Type B pancreatic cell (in vitro differentiated cells): ENCODE results near the gene LRRN2. TPM values are rescaled to one million over a fixed set of nuclear protein-coding genes. Genes with fewer than 3 reads are reported as not detected.

Source experiments
- DNase-seq: peaks from one replicate; pipeline ENCODE4 v3.0.0; 2021; ENCODE audit warnings: mixed read lengths; ENCODE audit not compliant: unreplicated experiment; ENCODE audit errors: extremely low spot score
- H3K27ac Mint-ChIP-seq: 2 replicates; pipeline ENCODE4 v1.8.0; 2021; ENCODE audit warnings: mild to moderate bottlenecking, mixed read lengths
- H3K27me3 Mint-ChIP-seq: 2 replicates; pipeline ENCODE4 v1.8.0; 2021; ENCODE audit warnings: mixed read lengths
- H3K36me3 Mint-ChIP-seq: 2 replicates; pipeline ENCODE4 v1.8.0; 2021; ENCODE audit warnings: mixed read lengths
- H3K4me1 Mint-ChIP-seq: one replicate; pipeline ENCODE4 v1.8.0; 2021; ENCODE audit warnings: mixed read lengths; ENCODE audit not compliant: unreplicated experiment
- H3K4me3 Mint-ChIP-seq: 2 replicates; pipeline ENCODE4 v1.8.0; 2021; ENCODE audit warnings: mild to moderate bottlenecking, mixed read lengths
- H3K9me3 Mint-ChIP-seq: 2 replicates; pipeline ENCODE4 v1.8.0; 2021; ENCODE audit warnings: mixed read lengths
- total RNA-seq: library from RNA; stranded (reverse); gene quantifications from 2 replicates; pipeline ENCODE4 v1.2.1, GENCODE V29; 2021; ENCODE audit warnings: low replicate concordance
- TF ChIP-seq, protein P1 (sequence below): fragments of 200-600 bp; sonication (generic); conservative IDR thresholded peaks from 2 replicates; pipeline ENCODE4 v1.5.0; 2021; ENCODE audit warnings: antibody characterized with exemption, mild to moderate bottlenecking

LRRN2 gene
- total RNA-seq, 1 donor from 2014 or later, result 19.0 TPM

DNA sequence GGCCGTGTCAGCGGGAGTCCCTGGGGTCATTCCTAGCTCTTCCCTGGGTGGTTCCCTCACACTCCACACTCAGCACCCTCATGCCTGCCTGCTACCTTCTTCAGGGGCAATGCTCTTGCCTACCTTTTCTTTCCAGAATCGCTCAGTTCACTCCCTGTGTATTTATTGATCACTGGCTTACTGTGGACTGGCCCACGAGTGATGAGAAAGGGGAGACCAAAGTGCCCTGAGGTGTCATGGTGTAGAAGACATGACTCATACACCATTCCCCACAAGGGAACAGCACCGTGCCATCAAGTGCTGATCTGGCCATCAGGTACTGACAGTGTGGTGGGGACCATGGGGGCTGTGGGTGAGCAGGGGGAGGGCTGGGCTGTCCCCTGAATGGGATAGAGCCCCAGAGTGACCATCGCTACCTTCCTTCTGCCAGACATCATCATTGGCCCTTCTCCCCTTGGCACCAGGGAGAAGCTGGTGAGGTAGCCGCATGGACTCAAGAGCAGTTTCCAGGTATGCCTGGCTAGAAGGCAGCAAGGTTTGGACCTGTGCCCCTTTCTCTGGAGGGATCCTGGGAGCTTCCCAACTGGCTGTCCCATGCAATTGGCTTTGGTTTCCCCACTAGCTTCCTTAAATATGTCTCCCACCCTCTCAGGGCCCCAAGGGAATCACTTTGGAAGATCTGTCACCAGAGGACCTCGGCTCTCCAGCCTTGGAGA lies 17.2 kb upstream of the LRRN2 start:
- Mint-ChIP-seq H3K27ac (no peak overlapping the region), H3K36me3 (no peaks in the 10 kb centered on the region), H3K27me3 (peaks cover 17% of the 10 kb centered on the region)

DNA sequence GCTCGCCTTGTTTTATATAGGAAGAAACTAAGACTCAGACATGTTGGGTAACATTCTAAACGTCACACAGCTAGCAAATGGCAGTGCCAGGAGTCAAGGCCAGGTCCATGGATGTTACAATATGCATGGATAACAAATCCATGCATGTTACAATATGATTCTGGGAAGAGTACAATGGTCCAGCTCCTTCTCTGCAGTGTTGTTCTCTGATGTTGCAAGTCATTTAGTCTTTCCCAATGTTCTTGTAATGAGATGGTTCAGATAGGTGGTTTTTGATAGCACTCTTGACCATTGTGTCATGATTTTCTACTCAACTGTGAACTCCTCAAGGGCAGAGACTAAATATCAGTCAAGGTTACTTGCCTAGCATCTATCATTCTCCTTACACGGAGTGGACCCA lies 15.7 kb upstream of the LRRN2 start:
- Mint-ChIP-seq H3K4me1 (peaks cover 3% of the 10 kb centered on the region), H3K27ac (no peak overlapping the region), H3K27me3 (peaks cover 22% of the 10 kb centered on the region), H3K4me3 (no peak overlapping the region), H3K9me3 (no peaks in the 10 kb centered on the region), H3K36me3 (no peaks in the 10 kb centered on the region)
- no peak for DNase-seq
- TF ChIP-seq, protein P1, sequence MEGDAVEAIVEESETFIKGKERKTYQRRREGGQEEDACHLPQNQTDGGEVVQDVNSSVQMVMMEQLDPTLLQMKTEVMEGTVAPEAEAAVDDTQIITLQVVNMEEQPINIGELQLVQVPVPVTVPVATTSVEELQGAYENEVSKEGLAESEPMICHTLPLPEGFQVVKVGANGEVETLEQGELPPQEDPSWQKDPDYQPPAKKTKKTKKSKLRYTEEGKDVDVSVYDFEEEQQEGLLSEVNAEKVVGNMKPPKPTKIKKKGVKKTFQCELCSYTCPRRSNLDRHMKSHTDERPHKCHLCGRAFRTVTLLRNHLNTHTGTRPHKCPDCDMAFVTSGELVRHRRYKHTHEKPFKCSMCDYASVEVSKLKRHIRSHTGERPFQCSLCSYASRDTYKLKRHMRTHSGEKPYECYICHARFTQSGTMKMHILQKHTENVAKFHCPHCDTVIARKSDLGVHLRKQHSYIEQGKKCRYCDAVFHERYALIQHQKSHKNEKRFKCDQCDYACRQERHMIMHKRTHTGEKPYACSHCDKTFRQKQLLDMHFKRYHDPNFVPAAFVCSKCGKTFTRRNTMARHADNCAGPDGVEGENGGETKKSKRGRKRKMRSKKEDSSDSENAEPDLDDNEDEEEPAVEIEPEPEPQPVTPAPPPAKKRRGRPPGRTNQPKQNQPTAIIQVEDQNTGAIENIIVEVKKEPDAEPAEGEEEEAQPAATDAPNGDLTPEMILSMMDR, result no peak

More for the DNA sequence above, 17.2 kb upstream of the LRRN2 start:
- TF ChIP-seq, protein P1, result no peak
- DNase-seq, result no peak
- Mint-ChIP-seq H3K4me1 (peaks cover 15% of the 10 kb centered on the region), H3K4me3 (no peak overlapping the region), H3K9me3 (no peaks in the 10 kb centered on the region)

DNA sequence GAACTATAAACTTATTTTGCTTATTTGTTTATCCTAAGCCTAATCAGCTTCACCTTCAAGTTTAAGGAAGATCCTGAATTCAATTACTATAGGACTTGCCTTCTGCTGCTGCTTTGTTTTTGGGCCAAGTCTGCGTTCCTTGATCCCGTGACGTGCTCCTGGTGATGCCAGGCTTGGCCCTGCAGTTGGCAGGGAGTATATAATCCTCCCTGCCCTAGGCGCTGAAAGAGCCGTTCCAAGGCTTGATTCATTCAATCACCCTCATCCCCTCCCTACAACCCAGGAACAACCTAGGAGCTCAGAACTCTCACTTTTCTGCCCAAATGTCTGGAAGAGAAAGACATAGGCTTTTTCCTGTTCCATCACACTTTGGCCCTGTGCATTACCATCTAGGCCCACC lies 12.4 kb upstream of the LRRN2 start:
- TF ChIP-seq, protein P1, result no peak
- DNase-seq, result no peak
- no peak overlapping the region for H3K4me3 Mint-ChIP-seq
- H3K36me3 Mint-ChIP-seq, result no peaks in the 10 kb centered on the region
- no peaks in the 10 kb centered on the region for H3K9me3 Mint-ChIP-seq
- no peak overlapping the region for H3K27ac Mint-ChIP-seq
- peaks cover 5% of the 10 kb centered on the region for H3K4me1 Mint-ChIP-seq
- peaks cover 27% of the 10 kb centered on the region for H3K27me3 Mint-ChIP-seq

DNA sequence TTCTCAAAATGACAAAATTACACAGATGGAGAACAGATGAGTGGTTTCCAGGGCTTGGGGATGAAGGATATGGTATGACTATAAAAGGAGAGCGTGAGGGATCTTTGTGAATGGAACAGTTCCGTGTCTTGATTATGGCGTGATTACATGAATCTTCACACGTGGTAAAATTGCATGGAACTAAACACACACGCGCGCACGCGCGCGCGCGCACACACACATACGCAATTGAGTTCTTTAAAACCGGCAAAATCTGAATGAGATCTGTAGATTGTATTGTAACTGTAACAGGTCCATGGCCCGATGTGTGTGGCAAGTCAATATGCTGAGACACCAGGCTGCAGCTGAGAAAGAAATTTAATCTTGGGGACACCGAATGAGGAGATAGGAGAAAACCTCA lies 11.1 kb upstream of the LRRN2 start:
- Mint-ChIP-seq H3K27ac (no peak overlapping the region), H3K27me3 (peaks cover 27% of the 10 kb centered on the region), H3K4me3 (no peak overlapping the region), H3K36me3 (no peaks in the 10 kb centered on the region), H3K9me3 (no peaks in the 10 kb centered on the region), H3K4me1 (peaks cover 5% of the 10 kb centered on the region)
- TF ChIP-seq, protein P1, result no peak
- no peak for DNase-seq

DNA sequence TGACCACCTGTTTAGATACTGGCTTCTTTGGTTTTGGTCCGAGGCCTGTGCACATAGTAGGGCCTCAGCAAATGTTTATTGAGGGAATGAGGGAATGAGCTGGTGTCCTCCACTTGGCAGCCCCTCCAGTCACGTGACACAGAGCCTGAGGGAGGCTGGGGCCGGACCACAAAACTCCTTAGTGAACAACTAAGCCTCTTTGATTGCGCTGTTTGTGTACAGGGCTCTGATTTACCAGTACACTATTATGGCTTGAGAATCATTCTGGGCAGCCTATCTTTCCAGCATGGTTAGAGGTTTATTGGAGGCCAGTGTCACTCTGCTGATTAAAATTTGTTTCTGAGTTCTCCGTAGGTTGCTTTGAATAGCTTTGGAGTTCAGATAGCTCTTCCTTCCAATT lies 10.2 kb upstream of the LRRN2 start:
- peaks cover 25% of the 10 kb centered on the region for H3K27me3 Mint-ChIP-seq
- TF ChIP-seq, protein P1, result no peak
- H3K36me3 Mint-ChIP-seq, result no peaks in the 10 kb centered on the region
- DNase-seq, result no peak
- H3K9me3 Mint-ChIP-seq, result no peaks in the 10 kb centered on the region
- no peak overlapping the region for H3K27ac Mint-ChIP-seq
- H3K4me1 Mint-ChIP-seq, result peaks cover 5% of the 10 kb centered on the region
- no peak overlapping the region for H3K4me3 Mint-ChIP-seq
